Epithelial cell of proximal tubule (primary cell): Measurements from ENCODE around the gene SCAP. TPM values are rescaled to one million over a fixed set of nuclear protein-coding genes. Genes with fewer than 3 reads are reported as not detected.

ENCODE experiments used
- DNase-seq: peaks from one replicate; pipeline ENCODE4 v3.0.0-alpha.2; 2011; ENCODE audit warnings: low read depth
- H3K4me3 ChIP-seq: 2 replicates; pipeline ENCODE4 v1.5.1; 2011; ENCODE audit warnings: low read depth, mild to moderate bottlenecking, low read length
- total RNA-seq: library from RNA; depleted of rRNA; stranded (reverse); fragments of >200 nt; gene quantifications from 2 replicates; pipeline ENCODE4 v1.2.3, GENCODE V29; 2015
- TF ChIP-seq, protein P1 (sequence below): conservative IDR thresholded peaks from 2 replicates; pipeline ENCODE4 v1.5.1; 2012; ENCODE audit warnings: low read depth, mild to moderate bottlenecking, low read length

The SCAP gene
- total RNA-seq, 1 donor from 2014 or later, result 52.8 TPM

DNA sequence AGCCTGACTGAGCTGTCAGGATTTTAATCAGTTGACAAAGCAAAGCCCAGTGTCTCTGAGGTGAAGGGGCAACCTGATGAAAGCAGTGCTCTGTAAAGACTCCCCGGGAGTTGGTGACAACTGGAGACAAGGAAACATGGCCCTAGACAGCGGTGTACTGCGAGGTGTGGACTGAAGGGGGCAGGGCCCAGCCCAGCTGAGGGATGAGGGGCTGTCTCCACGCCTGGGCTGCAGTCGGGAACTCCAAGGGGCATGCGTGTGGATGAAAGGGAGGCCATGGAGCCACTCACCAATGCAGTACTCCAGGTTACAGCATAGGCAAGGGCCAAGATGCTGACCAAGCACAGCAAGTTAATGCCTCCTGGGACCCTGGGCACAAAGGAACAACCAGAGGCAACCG lies 45.1 kb downstream of the SCAP start:
- H3K4me3 ChIP-seq, result no peak overlapping the region
- no peak for DNase-seq
- TF ChIP-seq, protein P1, sequence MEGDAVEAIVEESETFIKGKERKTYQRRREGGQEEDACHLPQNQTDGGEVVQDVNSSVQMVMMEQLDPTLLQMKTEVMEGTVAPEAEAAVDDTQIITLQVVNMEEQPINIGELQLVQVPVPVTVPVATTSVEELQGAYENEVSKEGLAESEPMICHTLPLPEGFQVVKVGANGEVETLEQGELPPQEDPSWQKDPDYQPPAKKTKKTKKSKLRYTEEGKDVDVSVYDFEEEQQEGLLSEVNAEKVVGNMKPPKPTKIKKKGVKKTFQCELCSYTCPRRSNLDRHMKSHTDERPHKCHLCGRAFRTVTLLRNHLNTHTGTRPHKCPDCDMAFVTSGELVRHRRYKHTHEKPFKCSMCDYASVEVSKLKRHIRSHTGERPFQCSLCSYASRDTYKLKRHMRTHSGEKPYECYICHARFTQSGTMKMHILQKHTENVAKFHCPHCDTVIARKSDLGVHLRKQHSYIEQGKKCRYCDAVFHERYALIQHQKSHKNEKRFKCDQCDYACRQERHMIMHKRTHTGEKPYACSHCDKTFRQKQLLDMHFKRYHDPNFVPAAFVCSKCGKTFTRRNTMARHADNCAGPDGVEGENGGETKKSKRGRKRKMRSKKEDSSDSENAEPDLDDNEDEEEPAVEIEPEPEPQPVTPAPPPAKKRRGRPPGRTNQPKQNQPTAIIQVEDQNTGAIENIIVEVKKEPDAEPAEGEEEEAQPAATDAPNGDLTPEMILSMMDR, result no peak

DNA sequence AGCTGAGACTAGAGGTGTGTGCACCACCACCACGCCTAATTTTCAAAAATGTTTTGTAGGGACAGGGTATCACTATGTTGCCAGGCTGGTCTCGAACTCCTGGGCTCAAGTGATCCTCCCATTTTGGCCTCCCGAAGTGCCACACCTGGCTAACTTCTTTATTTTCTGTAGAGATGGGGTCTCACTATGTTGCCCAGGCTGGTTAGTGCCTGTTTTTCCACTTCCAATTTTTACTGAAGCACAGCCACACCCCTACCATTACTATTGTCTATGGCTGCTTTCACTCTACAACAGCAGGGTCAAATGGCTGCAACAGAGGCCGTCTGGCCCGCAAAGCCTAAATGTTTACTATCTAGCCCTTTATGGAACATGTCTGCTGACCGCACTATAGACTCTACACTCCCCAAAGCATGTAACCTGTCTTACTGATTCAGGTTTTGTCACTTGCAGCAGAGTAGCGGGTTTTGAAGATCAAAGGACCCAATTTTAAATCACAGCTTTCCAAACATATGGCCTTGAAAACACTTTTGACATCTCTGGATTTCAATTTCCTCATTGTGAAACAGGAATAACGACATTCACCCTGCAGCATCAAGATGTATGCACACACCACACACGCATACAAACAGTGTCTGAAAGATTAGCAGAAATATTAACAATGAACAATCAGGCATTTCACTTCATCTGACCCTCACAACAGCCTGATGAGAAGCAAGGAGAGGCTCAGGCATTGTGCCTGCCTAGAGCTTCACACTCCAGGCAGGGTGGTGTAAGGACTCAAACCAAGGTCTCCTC lies 46.1 kb downstream of the SCAP start:
- no peak overlapping the region for H3K4me3 ChIP-seq
- TF ChIP-seq, protein P1, result no peak
- no peak for DNase-seq

DNA sequence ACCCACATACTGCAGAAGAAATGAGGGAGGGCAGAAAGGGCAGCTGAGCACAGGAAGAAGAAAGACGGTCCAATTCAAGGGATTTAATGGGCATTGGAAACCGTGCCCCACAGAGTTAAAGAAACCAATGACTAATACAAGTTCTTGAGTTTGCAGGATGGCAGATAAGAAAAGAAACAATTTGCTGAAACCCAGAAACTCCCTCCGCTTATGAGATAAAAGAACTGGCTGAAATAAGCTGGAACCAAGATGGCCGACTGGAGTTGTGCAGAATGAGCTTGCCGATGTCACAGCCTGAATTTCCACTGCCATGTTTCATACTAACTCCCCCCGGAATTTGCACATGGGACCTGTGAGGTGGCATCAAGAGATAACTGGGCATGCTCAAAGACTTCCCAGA lies 47.1 kb downstream of the SCAP start:
- DNase-seq, result no peak
- TF ChIP-seq, protein P1, result no peak

DNA sequence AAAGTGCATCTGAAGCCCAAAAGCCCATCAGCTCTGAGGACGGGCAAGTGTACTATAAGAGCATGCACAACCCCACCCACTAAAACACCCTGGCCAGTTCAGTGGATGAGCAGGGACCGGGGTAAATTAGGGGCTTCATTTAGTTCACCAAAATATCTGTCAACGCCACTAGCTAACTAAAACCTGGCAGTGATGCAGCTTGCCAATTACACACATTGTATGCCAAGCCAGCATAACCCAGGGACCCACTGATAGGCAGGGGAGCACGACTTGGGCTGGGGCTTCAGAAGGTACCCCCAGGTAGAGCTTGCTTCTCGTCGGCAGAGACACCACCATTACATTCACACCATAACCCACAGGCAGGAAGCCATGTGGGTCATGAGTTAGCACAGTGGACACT lies 47.9 kb downstream of the SCAP start:
- TF ChIP-seq, protein P1, result no peak
- no peak for DNase-seq
- H3K4me3 ChIP-seq, result no peak overlapping the region

More for the DNA sequence above, 47.1 kb downstream of the SCAP start:
- H3K4me3 ChIP-seq, result no peak overlapping the region

DNA sequence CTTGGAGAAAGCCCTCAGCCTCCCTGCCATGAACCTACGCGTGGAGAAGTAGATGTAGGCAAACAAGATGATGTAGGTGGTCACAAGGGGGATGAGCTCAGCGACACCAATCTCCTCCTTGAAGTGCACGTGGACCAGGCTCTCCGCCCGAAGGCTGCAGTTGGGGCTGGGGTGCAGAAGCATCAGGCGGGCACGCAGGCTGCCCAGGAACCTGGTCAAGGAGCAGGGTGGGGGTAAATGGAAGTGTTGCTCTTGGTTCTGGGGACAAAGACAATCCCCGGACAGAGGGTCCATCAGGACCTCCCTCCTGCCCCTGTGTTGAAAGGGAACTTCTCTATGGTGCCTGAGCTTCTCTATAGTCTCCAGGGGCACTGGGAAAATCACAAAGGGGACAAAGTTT lies 49.8 kb downstream of the SCAP start:
- H3K4me3 ChIP-seq, result no peak overlapping the region
- no peak for DNase-seq
- TF ChIP-seq, protein P1, result no peak

DNA sequence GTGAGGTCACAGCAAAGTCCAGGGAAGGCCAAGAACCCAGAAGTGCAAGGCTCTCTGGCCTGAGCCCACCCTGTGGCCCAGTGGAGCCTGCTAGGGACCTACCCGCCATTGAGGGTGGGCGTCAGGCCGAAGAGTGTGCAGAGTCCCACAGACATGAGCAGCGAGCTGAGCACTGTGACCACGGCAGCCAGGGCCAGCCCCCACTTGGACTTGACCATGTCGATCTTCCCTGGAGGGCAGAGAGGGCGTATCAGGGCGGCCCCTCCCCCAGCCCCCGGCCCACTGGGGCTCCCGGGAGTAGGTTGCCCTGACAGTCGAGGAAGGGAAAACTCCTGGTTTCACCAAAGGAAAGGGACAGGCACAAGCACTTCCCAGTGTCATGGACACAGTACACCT lies 50.4 kb downstream of the SCAP start:
- DNase-seq, result no peak
- TF ChIP-seq, protein P1, result no peak
- no peak overlapping the region for H3K4me3 ChIP-seq
